ENCODE data around the gene SLC25A43.

SLC25A43 gene

DNA sequence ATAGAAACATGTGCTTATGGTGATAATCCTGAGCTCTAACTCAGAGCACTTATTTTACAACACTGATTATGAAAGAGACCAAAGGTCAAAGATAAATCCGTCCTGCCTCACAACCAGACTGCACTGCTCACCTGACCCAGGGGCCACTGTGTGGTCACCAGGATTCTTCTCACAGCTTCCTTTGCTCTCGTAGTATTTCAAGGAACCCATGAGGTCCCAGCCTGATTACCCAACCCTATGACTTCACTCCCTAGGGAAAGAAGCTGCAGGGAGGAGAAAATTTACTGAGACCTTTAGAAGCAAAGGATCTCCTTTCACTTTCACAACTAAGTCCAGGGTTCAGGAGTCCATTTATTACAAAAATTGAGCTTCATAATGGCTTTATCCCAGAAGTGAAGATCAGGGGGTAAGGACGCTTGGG is 78.7 kb downstream of the SLC25A43 start:
- Histone ChIP-seq H3K4me1 (ENCODE audit: control insufficient read depth, insufficient read depth, low read length) (no peaks in the 10 kb centered on the region), H3K4me3 (ENCODE audit: low read depth, low read length) (no peak overlapping the region), H3K36me3 (ENCODE audit: control insufficient read depth in 2 of 2, insufficient read depth in 1 of 2, low read length in 2 of 2) (no peaks in the 10 kb centered on the region), H3K9me3 (ENCODE audit: control insufficient read depth, insufficient read depth, low read depth, low read length) (no peaks in the 10 kb centered on the region), H3K27ac (ENCODE audit: extremely low read depth, low read depth, low read length) (no peak overlapping the region)
- ChIA-PET CTCF (interaction anchor here (0.6 to 1.9 kb wide), 9 partner anchors 8 to 455 kb away, joined by 3 to 14 read pairs (median 3); no protein-coding TSS in a partner anchor), POLR2A (interaction anchor here (1.3 to 1.9 kb wide), 2 partner anchors 9 to 11 kb away, joined by 3 to 17 read pairs; partner anchors contain the start of gene SLC25A5)
- no peak for TF ChIP-seq ZNF221 (tag by site-specific recombination; IDR thresholded peaks at IDR 0.05; ENCODE audit: borderline replicate concordance)
- 0 out of 2 replicates have a peak, but pooled peaks have one; percentile 30 for TF ChIP-seq ZNF660 (tag by site-specific recombination; IDR thresholded peaks at IDR 0.05)
- TF ChIP-seq ZNF777 (tag by site-specific recombination; IDR thresholded peaks at IDR 0.05; ENCODE audit: borderline replicate concordance) = no peak
- no peak for TF ChIP-seq ZNF239 (tag by site-specific recombination; IDR thresholded peaks at IDR 0.05)
- 0 out of 2 replicates have a peak, but pooled peaks have one; percentile 33 for TF ChIP-seq TRIM28 (IDR thresholded peaks at IDR 0.05; ENCODE audit: borderline replicate concordance, low read length)
- TF ChIP-seq MYNN (tag by site-specific recombination; IDR thresholded peaks at IDR 0.05; ENCODE audit: borderline replicate concordance) = no peak
- TF ChIP-seq ZNF629 (tag by site-specific recombination; IDR thresholded peaks at IDR 0.05) = peak; percentile 58
- no peak for TF ChIP-seq ZBTB48 (tag by site-specific recombination; IDR thresholded peaks at IDR 0.05)
- TF ChIP-seq ZNF366 (tag by site-specific recombination; conservative IDR thresholded peaks at IDR 0.05) = 0 out of 2 replicates have a peak, but pooled peaks have one; percentile 54
- no peak for TF ChIP-seq YY2 (tag by site-specific recombination; IDR thresholded peaks at IDR 0.05)
- TF ChIP-seq, protein P1, sequence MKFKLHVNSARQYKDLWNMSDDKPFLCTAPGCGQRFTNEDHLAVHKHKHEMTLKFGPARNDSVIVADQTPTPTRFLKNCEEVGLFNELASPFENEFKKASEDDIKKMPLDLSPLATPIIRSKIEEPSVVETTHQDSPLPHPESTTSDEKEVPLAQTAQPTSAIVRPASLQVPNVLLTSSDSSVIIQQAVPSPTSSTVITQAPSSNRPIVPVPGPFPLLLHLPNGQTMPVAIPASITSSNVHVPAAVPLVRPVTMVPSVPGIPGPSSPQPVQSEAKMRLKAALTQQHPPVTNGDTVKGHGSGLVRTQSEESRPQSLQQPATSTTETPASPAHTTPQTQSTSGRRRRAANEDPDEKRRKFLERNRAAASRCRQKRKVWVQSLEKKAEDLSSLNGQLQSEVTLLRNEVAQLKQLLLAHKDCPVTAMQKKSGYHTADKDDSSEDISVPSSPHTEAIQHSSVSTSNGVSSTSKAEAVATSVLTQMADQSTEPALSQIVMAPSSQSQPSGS (tag by site-specific recombination; IDR thresholded peaks at IDR 0.05; ENCODE audit: low read depth) = peak; percentile 27; the same call in 1 of the 2 replicates
- TF ChIP-seq ZNF335 (tag by site-specific recombination; conservative IDR thresholded peaks at IDR 0.05) = peak; percentile 24; the same call in 1 of the 2 replicates
- TF ChIP-seq, protein P2, sequence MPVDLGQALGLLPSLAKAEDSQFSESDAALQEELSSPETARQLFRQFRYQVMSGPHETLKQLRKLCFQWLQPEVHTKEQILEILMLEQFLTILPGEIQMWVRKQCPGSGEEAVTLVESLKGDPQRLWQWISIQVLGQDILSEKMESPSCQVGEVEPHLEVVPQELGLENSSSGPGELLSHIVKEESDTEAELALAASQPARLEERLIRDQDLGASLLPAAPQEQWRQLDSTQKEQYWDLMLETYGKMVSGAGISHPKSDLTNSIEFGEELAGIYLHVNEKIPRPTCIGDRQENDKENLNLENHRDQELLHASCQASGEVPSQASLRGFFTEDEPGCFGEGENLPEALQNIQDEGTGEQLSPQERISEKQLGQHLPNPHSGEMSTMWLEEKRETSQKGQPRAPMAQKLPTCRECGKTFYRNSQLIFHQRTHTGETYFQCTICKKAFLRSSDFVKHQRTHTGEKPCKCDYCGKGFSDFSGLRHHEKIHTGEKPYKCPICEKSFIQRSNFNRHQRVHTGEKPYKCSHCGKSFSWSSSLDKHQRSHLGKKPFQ (tag by site-specific recombination; IDR thresholded peaks at IDR 0.05) = no peak
- peak; percentile 51; the same call in 1 of the 2 replicates for TF ChIP-seq ZSCAN30 (tag by site-specific recombination; IDR thresholded peaks at IDR 0.05)
- TF ChIP-seq PRDM1 (tag by site-specific recombination; IDR thresholded peaks at IDR 0.05) = 0 out of 2 replicates have a peak, but pooled peaks have one; percentile 36
- no peak for TF ChIP-seq ZNF544 (tag by site-specific recombination; IDR thresholded peaks at IDR 0.05)
- TF ChIP-seq ZNF701 (tag by site-specific recombination; IDR thresholded peaks at IDR 0.05) = no peak
- no peak for TF ChIP-seq ZBTB7A (tag by site-specific recombination; IDR thresholded peaks at IDR 0.05; ENCODE audit: low read depth)
- peak; percentile 23 for TF ChIP-seq SETDB1 (IDR thresholded peaks at IDR 0.05; ENCODE audit: insufficient read length, low read length)
- no peak for TF ChIP-seq ZFP3 (tag by site-specific recombination; IDR thresholded peaks at IDR 0.05; ENCODE audit: low read depth)

DNA sequence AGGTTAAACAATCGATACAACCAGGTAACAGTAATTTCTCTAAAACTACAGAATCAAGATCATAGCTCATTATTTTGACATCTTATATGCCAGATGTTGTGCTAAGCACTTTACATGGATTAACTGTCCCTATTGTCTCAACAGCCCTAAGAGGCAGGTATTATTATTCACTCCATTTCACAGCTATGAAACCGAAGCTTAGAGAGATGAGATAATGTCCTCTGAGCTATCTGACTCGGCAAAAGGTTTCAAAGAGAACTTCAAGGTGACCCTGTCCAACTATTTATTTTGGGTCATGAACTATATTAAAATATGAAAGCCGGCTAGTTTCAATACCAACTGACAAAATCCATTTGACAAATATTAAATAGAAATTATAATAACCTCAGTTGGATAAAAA is 79.4 kb downstream of the SLC25A43 start:
- TF ChIP-seq ZNF791 (tag by site-specific recombination; IDR thresholded peaks at IDR 0.05) (no peak), ZSCAN23 (tag by site-specific recombination; IDR thresholded peaks at IDR 0.05) (no peak), ZNF112 (tag by site-specific recombination; IDR thresholded peaks at IDR 0.05) (no peak), ZNF747 (tag by site-specific recombination; IDR thresholded peaks at IDR 0.05) (no peak), ZNF341 (tag by site-specific recombination; IDR thresholded peaks at IDR 0.05; ENCODE audit: low read depth) (0 out of 2 replicates have a peak, but pooled peaks have one; percentile 13)
- ChIA-PET POLR2A (interaction anchor here (1.3 to 1.9 kb wide), 2 partner anchors 10 to 12 kb away, joined by 3 to 17 read pairs; partner anchors contain the start of gene SLC25A5), CTCF (interaction anchor here (0.6 to 1.9 kb wide), 7 partner anchors 9 to 1850 kb away, joined by 3 to 14 read pairs (median 4); no protein-coding TSS in a partner anchor)
- H3K4me3 ChIP-seq (ENCODE audit: low read depth, low read length) = no peak overlapping the region
- no peaks in the 10 kb centered on the region for H3K9me3 ChIP-seq (ENCODE audit: control insufficient read depth, insufficient read depth, low read depth, low read length)
- no peaks in the 10 kb centered on the region for H3K4me1 ChIP-seq (ENCODE audit: control insufficient read depth, insufficient read depth, low read length)
- no peaks in the 10 kb centered on the region for H3K36me3 ChIP-seq (ENCODE audit: control insufficient read depth in 2 of 2, insufficient read depth in 1 of 2, low read length in 2 of 2)
- no peak overlapping the region for H3K27ac ChIP-seq (ENCODE audit: extremely low read depth, low read depth, low read length)

Data from HEK293 (cell line).